ENCODE measurements around the gene LGALS4. TPM values are rescaled to one million over a fixed set of nuclear protein-coding genes. Genes with fewer than 3 reads are reported as not detected.

The LGALS4 gene, protein sequence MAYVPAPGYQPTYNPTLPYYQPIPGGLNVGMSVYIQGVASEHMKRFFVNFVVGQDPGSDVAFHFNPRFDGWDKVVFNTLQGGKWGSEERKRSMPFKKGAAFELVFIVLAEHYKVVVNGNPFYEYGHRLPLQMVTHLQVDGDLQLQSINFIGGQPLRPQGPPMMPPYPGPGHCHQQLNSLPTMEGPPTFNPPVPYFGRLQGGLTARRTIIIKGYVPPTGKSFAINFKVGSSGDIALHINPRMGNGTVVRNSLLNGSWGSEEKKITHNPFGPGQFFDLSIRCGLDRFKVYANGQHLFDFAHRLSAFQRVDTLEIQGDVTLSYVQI
- not detected in 2 replicates for total RNA-seq

DNA sequence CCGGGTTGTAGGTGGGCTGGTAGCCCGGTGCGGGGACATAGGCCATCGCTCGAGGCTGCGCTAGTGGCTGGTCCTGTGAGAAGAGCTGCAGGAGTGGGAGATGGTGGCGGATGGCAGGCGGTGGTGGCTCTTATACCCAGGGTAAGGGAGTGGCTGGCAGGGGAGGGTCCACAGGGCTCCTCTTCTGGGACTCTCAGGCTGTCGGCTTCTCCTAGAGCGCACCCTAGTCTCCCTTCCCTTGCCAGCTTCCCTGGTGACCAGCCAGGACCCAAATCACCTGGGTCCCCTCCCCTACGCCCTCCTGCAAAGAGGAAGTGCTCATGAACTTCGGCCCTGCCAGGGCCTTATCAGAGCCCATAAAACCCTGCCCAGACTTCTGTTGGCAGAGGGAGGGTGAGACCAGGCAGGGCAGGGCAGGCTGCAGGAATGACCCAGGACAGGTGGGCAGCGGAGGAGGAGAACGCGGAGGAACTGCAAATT lies at the start of gene LGALS4:
LGALS4 (minus strand) TSS at position 105 of the 480 bp plus-strand sequence; CDS start at position 46, 59 bp downstream.

DNA sequence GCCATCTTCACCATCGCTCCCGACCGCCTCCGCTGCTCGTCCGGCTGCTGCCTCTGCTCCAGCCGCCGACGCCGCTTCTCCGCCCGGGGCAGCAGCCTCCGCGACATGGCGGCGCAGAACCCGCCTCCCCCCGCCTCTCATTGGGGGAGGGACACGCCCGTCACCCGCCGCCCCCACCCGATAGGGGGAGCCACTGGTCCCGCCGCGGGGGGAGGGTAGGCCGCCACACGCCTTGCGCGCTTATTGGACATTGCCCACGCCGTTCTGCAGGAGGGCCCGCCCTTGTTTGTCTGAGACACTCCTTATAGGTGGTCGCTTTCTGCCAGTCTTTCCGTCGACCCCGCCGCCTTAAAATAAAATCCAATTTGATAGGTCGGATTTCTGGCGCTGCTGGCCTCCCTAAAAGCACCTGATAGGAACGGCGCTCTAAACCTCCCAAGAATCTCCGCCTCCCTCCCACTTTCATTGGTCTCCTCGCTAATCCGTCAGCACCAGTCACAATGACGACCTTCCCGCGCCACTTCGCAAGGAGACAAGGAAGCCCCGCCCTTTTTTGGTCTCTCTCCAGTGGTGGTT lies 37.2 kb upstream of the LGALS4 start, which contains the start of gene HNRNPL:
HNRNPL (minus strand) TSS at position 127 of the 576 bp plus-strand sequence; CDS start at position 107, 20 bp downstream.

GRCh38 chr19:38788478-38789243 lies 24.1 kb downstream of the LGALS4 start, which contains the start of gene LGALS7B:
Gene LGALS7B (plus strand): TSS chr19:38789200. CDS start chr19:38789227, 27 bp downstream.

DNA sequence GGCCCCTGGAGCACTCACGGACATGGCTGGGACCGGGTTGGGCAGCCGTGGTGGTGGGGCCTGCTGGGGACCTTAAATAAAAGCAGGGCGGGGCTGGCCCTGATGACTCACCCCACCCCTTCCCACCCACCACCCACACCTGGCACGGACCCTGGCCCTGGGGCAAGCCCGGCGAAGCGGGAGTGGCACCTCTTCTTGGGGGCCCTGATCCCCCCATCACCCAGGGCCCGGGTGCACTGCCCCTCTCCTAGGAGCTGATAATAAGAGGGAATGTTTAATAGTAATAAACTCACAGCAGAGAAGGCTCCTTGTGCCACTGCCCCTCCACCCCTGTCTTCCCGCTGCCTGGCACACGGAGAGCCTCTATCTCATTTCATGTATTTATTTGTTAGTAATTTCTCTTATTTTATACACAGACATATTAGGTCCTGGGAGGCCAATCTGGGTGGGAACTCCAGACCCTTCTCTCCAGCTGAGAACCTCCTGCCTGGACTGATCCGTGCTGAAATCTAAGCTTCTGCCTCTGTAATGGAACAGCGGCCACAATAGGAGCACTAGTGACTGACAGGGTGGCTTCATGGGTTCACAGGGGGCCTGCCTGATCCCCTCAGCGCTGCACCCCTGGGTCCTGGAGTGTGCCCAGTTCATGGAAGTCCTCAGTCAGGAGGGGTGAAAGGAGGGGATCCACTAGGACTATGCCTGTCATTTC lies 39.1 kb downstream of the LGALS4 start, which contains the start of gene LGALS7:
LGALS7 (minus strand) TSS at position 49 of the 709 bp plus-strand sequence; CDS start at position 24, 25 bp downstream.

Other genes starting within 250 kb of the LGALS4 start
- not detected in 2 replicates for gene MAP4K1, start 195.0 kb downstream of the LGALS4 start, total RNA-seq
- gene EIF3K, start 193.8 kb downstream of the LGALS4 start, total RNA-seq = 306 and 455 TPM in 2 replicates
- gene ACTN4, start 165.3 kb downstream of the LGALS4 start, total RNA-seq = 210 and 351 TPM in 2 replicates
- gene CAPN12, start 68.5 kb downstream of the LGALS4 start, total RNA-seq = 0.13 and 0.16 TPM in 2 replicates
- gene LGALS7, start 39.4 kb downstream of the LGALS4 start, total RNA-seq = not detected in 2 replicates
- not detected in 2 replicates for gene LGALS7B, start 23.7 kb downstream of the LGALS4 start, total RNA-seq
- gene ECH1, start 18.8 kb upstream of the LGALS4 start, total RNA-seq = 66.3 and 91.7 TPM in 2 replicates
- gene HNRNPL, start 37.0 kb upstream of the LGALS4 start, total RNA-seq = 221 and 279 TPM in 2 replicates
- 4.5 and 5.8 TPM in 2 replicates for gene RINL, start 65.3 kb upstream of the LGALS4 start, total RNA-seq
- gene SIRT2, start 86.7 kb upstream of the LGALS4 start, total RNA-seq = 43.0 and 53.8 TPM in 2 replicates
- 16.2 and 20.2 TPM in 2 replicates for gene NFKBIB, start 87.0 kb upstream of the LGALS4 start, total RNA-seq
- 0.16 TPM in 1 of 2 replicates, not detected in the other for gene CCER2, start 99.2 kb upstream of the LGALS4 start, total RNA-seq
- 27.8 and 32.5 TPM in 2 replicates for gene SARS2, start 117.8 kb upstream of the LGALS4 start, total RNA-seq
- gene MRPS12, start 118.0 kb upstream of the LGALS4 start, total RNA-seq = 32.4 and 61.2 TPM in 2 replicates
- gene FBXO17, start 162.8 kb upstream of the LGALS4 start, total RNA-seq = 24.3 and 39.8 TPM in 2 replicates
- 2.1 and 3.4 TPM in 2 replicates for gene FBXO27, start 219.6 kb upstream of the LGALS4 start, total RNA-seq

Data from epithelial cell of alveolus of lung (primary cell).